Measurements from ENCODE around the gene MYO16.

GRCh38 chr13:109114991-109115390, 485.6 kb downstream of the MYO16 start:
- TF ChIP-seq, protein P1, sequence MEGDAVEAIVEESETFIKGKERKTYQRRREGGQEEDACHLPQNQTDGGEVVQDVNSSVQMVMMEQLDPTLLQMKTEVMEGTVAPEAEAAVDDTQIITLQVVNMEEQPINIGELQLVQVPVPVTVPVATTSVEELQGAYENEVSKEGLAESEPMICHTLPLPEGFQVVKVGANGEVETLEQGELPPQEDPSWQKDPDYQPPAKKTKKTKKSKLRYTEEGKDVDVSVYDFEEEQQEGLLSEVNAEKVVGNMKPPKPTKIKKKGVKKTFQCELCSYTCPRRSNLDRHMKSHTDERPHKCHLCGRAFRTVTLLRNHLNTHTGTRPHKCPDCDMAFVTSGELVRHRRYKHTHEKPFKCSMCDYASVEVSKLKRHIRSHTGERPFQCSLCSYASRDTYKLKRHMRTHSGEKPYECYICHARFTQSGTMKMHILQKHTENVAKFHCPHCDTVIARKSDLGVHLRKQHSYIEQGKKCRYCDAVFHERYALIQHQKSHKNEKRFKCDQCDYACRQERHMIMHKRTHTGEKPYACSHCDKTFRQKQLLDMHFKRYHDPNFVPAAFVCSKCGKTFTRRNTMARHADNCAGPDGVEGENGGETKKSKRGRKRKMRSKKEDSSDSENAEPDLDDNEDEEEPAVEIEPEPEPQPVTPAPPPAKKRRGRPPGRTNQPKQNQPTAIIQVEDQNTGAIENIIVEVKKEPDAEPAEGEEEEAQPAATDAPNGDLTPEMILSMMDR (IDR thresholded peaks at IDR 0.05) = no peak
- no peak for TF ChIP-seq ZFX (IDR thresholded peaks at IDR 0.05; ENCODE audit: borderline replicate concordance)
